WTC11 (cell line): Measurements from ENCODE around the gene HP1BP3. TPM values are rescaled to one million over a fixed set of nuclear protein-coding genes. Genes with fewer than 3 reads are reported as not detected.

Experiments used
- ATAC-seq: fragments of 200-7000 bp; cut with Tn5 transposase; 2 replicates; pipeline ENCODE4 v1.10.0; 2021; ENCODE audit warnings: mild to moderate bottlenecking, moderate library complexity
- CTCF ChIA-PET: fragments of 300-600 bp; sonication (Branson Sonifier 250); formaldehyde crosslinking; loops from one replicate; lab custom pipeline; 2021; ENCODE audit warnings: antibody characterized with exemption; lab: Charles Lee
- POLR2A ChIA-PET: fragments of 350-600 bp; sonication (Branson Sonifier 250); formaldehyde crosslinking; loops from one replicate; lab custom pipeline; 2021; ENCODE audit warnings: antibody characterized with exemption; lab: Charles Lee
- DNase-seq: peaks from one replicate; pipeline ENCODE4 v3.0.0; 2021; ENCODE audit warnings: low spot score
- H3K27ac Mint-ChIP-seq: 2 replicates; pipeline ENCODE4 v1.8.0; 2021; ENCODE audit warnings: mixed read lengths
- H3K27me3 Mint-ChIP-seq: 2 replicates; pipeline ENCODE4 v1.8.0; 2021; ENCODE audit warnings: low read depth, mild to moderate bottlenecking, moderate library complexity, mixed read lengths
- H3K36me3 Mint-ChIP-seq: 2 replicates; pipeline ENCODE4 v1.8.0; 2021; ENCODE audit warnings: mixed read lengths
- H3K4me1 Mint-ChIP-seq: 2 replicates; pipeline ENCODE4 v1.8.0; 2022; ENCODE audit warnings: mixed read lengths
- H3K4me3 Mint-ChIP-seq: 2 replicates; pipeline ENCODE4 v1.8.0; 2021; ENCODE audit warnings: mild to moderate bottlenecking, moderate library complexity, mixed read lengths
- H3K9me3 Mint-ChIP-seq: 2 replicates; pipeline ENCODE4 v1.8.0; 2021; ENCODE audit warnings: mixed read lengths
- ATF1 ChIP-seq: sonication (generic); formaldehyde crosslinking; IDR thresholded peaks from 2 replicates; pipeline ENCODE4 v1.8.1; 2023; ENCODE audit warnings: mild to moderate bottlenecking, moderate library complexity, missing genetic modification reagents
- CBFB ChIP-seq: sonication (generic); formaldehyde crosslinking; IDR thresholded peaks from 2 replicates; pipeline ENCODE4 v1.8.1; 2022; ENCODE audit warnings: mild to moderate bottlenecking, low read depth, missing genetic modification reagents
- CREB1 ChIP-seq: sonication (generic); formaldehyde crosslinking; IDR thresholded peaks from 2 replicates; pipeline ENCODE4 v1.8.0; 2023; ENCODE audit warnings: mild to moderate bottlenecking, missing genetic modification reagents
- CREM ChIP-seq: sonication (generic); formaldehyde crosslinking; IDR thresholded peaks from 2 replicates; pipeline ENCODE4 v1.8.1; 2022; ENCODE audit warnings: mild to moderate bottlenecking, missing genetic modification reagents, moderate library complexity
- CTCF ChIP-seq: fragments of 200-600 bp; IDR thresholded peaks from 2 replicates; pipeline ENCODE4 v1.8.0; 2022; ENCODE audit warnings: antibody characterized with exemption
- E2F1 ChIP-seq: sonication (generic); formaldehyde crosslinking; IDR thresholded peaks from 2 replicates; pipeline ENCODE4 v1.8.0; 2022; ENCODE audit warnings: mild to moderate bottlenecking, missing genetic modification reagents
- E2F5 ChIP-seq: sonication (generic); formaldehyde crosslinking; IDR thresholded peaks from 2 replicates; pipeline ENCODE4 v1.8.1; 2022; ENCODE audit warnings: mild to moderate bottlenecking, moderate library complexity, missing genetic modification reagents
- ETV6 ChIP-seq: sonication (generic); formaldehyde crosslinking; IDR thresholded peaks from 2 replicates; pipeline ENCODE4 v1.8.1; 2022; ENCODE audit warnings: mild to moderate bottlenecking, missing genetic modification reagents
- FOXK1 ChIP-seq: sonication (generic); formaldehyde crosslinking; IDR thresholded peaks from 2 replicates; pipeline ENCODE4 v1.8.0; 2022; ENCODE audit warnings: mild to moderate bottlenecking, moderate library complexity, missing genetic modification reagents
- FOXP1 ChIP-seq: sonication (generic); formaldehyde crosslinking; IDR thresholded peaks from 2 replicates; pipeline ENCODE4 v1.8.0; 2022; ENCODE audit warnings: missing genetic modification reagents, mild to moderate bottlenecking, moderate library complexity, borderline replicate concordance
- HMGA2 ChIP-seq: fragments of 250-450 bp; sonication (Bioruptor Pico); IDR thresholded peaks from 2 replicates; pipeline ENCODE4 v1.4.0; 2021; ENCODE audit warnings: mild to moderate bottlenecking, moderate library complexity
- JAZF1 ChIP-seq: fragments of 250-450 bp; sonication (Bioruptor Pico); IDR thresholded peaks from 2 replicates; pipeline ENCODE4 v1.9.0; 2021; ENCODE audit warnings: moderate library complexity, mild to moderate bottlenecking, inconsistent platforms
- MYBL2 ChIP-seq: sonication (generic); formaldehyde crosslinking; IDR thresholded peaks from 2 replicates; pipeline ENCODE4 v1.8.1; 2023; ENCODE audit warnings: mild to moderate bottlenecking, moderate library complexity, missing genetic modification reagents
- NFATC4 ChIP-seq: fragments of 250-450 bp; sonication (Bioruptor Pico); IDR thresholded peaks from 2 replicates; pipeline ENCODE4 v1.9.0; 2021; ENCODE audit warnings: mild to moderate bottlenecking
- OVOL2 ChIP-seq: fragments of 250-450 bp; sonication (Bioruptor Pico); IDR thresholded peaks from 2 replicates; pipeline ENCODE4 v1.9.0; 2021; ENCODE audit warnings: mild to moderate bottlenecking, borderline replicate concordance
- PREB ChIP-seq: sonication (generic); formaldehyde crosslinking; IDR thresholded peaks from 2 replicates; pipeline ENCODE4 v1.8.1; 2022; ENCODE audit warnings: mild to moderate bottlenecking, missing genetic modification reagents, moderate library complexity, borderline replicate concordance
- PRRX2 ChIP-seq: fragments of 250-450 bp; sonication (Bioruptor Pico); IDR thresholded peaks from 2 replicates; pipeline ENCODE4 v1.8.0; 2021; ENCODE audit warnings: mild to moderate bottlenecking
- RELA ChIP-seq: sonication (generic); formaldehyde crosslinking; IDR thresholded peaks from 2 replicates; pipeline ENCODE4 v1.8.1; 2022; ENCODE audit warnings: missing genetic modification reagents, mild to moderate bottlenecking, borderline replicate concordance
- SOX15 ChIP-seq: fragments of 250-450 bp; sonication (Bioruptor Pico); IDR thresholded peaks from 2 replicates; pipeline ENCODE4 v1.9.0; 2021; ENCODE audit warnings: mild to moderate bottlenecking
- SP1 ChIP-seq: sonication (generic); formaldehyde crosslinking; conservative IDR thresholded peaks from 2 replicates; pipeline ENCODE4 v1.8.1; 2022; ENCODE audit warnings: missing genetic modification reagents
- TEAD1 ChIP-seq: sonication (generic); formaldehyde crosslinking; IDR thresholded peaks from 2 replicates; pipeline ENCODE4 v1.8.0; 2022; ENCODE audit warnings: mild to moderate bottlenecking, missing genetic modification reagents
- TEAD4 ChIP-seq: sonication (generic); formaldehyde crosslinking; IDR thresholded peaks from 2 replicates; pipeline ENCODE4 v1.8.0; 2022; ENCODE audit warnings: mild to moderate bottlenecking, missing genetic modification reagents
- USF1 ChIP-seq: sonication (generic); formaldehyde crosslinking; IDR thresholded peaks from 2 replicates; pipeline ENCODE4 v1.8.0; 2022; ENCODE audit warnings: mild to moderate bottlenecking, missing genetic modification reagents
- ZBTB21 ChIP-seq: sonication (generic); formaldehyde crosslinking; IDR thresholded peaks from 2 replicates; pipeline ENCODE4 v1.8.1; 2023; ENCODE audit warnings: mild to moderate bottlenecking, missing genetic modification reagents, borderline replicate concordance
- ZNF396 ChIP-seq: fragments of 250-450 bp; sonication (Bioruptor Pico); IDR thresholded peaks from 2 replicates; pipeline ENCODE4 v1.8.0; 2021; ENCODE audit warnings: mild to moderate bottlenecking, moderate library complexity, borderline replicate concordance
- total RNA-seq: library from RNA; stranded (reverse); gene quantifications from 3 replicates; pipeline ENCODE4 v1.2.3, GENCODE V29; 2021
- TF ChIP-seq, protein P1 (sequence below): sonication (generic); formaldehyde crosslinking; IDR thresholded peaks from 2 replicates; pipeline ENCODE4 v1.8.1; 2023; ENCODE audit warnings: mild to moderate bottlenecking, missing genetic modification reagents

The HP1BP3 gene
- total RNA-seq, 1 experiment from 2014 or later: 121 TPM

GRCh38 chr1:20717452-20718342 is 69.4 kb downstream of the HP1BP3 start, which contains the start of gene KIF17 (continued):
- TF ChIP-seq SOX15 (CRISPR knock-in tag) (no peak), FOXK1 (CRISPR knock-in tag) (peak; percentile 65; the same call in 1 of the 2 replicates), SP1 (CRISPR knock-in tag) (peak; percentile 58; the same call in 1 of the 2 replicates), CREB1 (CRISPR knock-in tag) (peak; percentile 84; the same call in 1 of the 2 replicates), RELA (CRISPR knock-in tag) (0 out of 2 replicates have a peak, but pooled peaks have one; percentile 27), MYBL2 (CRISPR knock-in tag) (0 out of 2 replicates have a peak, but pooled peaks have one; percentile 48), PRRX2 (CRISPR knock-in tag) (no peak), TEAD1 (CRISPR knock-in tag) (peak; percentile 73), CREM (CRISPR knock-in tag) (peak; percentile 58; the same call in 1 of the 2 replicates), ETV6 (CRISPR knock-in tag) (peak; percentile 88), FOXP1 (peak; percentile 89; the same call in 1 of the 2 replicates), CBFB (CRISPR knock-in tag) (no peak)
- TF ChIP-seq, protein P1, sequence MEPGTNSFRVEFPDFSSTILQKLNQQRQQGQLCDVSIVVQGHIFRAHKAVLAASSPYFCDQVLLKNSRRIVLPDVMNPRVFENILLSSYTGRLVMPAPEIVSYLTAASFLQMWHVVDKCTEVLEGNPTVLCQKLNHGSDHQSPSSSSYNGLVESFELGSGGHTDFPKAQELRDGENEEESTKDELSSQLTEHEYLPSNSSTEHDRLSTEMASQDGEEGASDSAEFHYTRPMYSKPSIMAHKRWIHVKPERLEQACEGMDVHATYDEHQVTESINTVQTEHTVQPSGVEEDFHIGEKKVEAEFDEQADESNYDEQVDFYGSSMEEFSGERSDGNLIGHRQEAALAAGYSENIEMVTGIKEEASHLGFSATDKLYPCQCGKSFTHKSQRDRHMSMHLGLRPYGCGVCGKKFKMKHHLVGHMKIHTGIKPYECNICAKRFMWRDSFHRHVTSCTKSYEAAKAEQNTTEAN: peak; percentile 38; the same call in 1 of the 2 replicates

DNA sequence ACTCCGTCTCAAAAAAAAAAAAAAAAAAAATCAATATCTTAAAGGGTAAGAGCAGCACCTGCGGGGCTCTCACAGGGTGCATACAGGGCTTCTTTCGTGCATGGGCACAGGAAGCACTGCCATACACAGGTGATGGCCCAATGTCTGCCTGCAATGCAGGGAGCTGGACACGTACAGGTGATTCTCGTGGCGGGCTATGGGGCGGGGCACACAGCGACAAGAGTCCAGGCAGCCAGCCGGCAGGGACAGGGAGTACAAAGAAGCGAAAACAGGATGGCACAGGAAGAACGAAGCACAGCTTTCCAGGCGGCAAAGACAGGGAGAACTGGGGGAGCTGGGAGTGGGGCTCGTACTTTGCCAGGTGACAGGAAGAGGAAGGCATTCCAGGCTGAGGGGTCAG is 70.9 kb downstream of the HP1BP3 start:
- Mint-ChIP-seq H3K9me3 (no peaks in the 10 kb centered on the region), H3K27ac (no peak overlapping the region), H3K4me3 (peak overlapping the region; percentile 64), H3K4me1 (peaks cover 9% of the 10 kb centered on the region), H3K36me3 (no peaks in the 10 kb centered on the region), H3K27me3 (peaks cover 41% of the 10 kb centered on the region)
- ChIA-PET POLR2A (interaction anchor here (0.8 to 1.5 kb wide), 2 partner anchors 54 to 72 kb away, joined by 3 to 4 read pairs; partner anchors contain the start of gene HP1BP3), CTCF (interaction anchor here (0.7 to 3.7 kb wide), 4 partner anchors 12 to 19 kb away, joined by 3 to 38 read pairs (median 8); no protein-coding TSS in a partner anchor)
- DNase-seq (no peak), ATAC-seq (no peak)
- TF ChIP-seq TEAD4 (CRISPR knock-in tag): no peak
- no peak for TF ChIP-seq ZBTB21 (CRISPR knock-in tag)
- TF ChIP-seq ZNF396 (CRISPR knock-in tag): no peak
- TF ChIP-seq CREB1 (CRISPR knock-in tag): no peak
- TF ChIP-seq USF1: no peak
- TF ChIP-seq CTCF: no peak
- TF ChIP-seq ATF1: no peak
- no peak for TF ChIP-seq E2F5
- TF ChIP-seq NFATC4 (CRISPR knock-in tag): no peak
- TF ChIP-seq FOXK1 (CRISPR knock-in tag): no peak
- TF ChIP-seq CBFB (CRISPR knock-in tag): no peak
- no peak for TF ChIP-seq HMGA2
- TF ChIP-seq OVOL2 (CRISPR knock-in tag): no peak
- TF ChIP-seq PREB (CRISPR knock-in tag): no peak
- no peak for TF ChIP-seq JAZF1 (CRISPR knock-in tag)
- no peak for TF ChIP-seq ETV6 (CRISPR knock-in tag)
- no peak for TF ChIP-seq E2F1
